Stimulated activated CD8-positive, alpha-beta memory T cell treated with anti-CD3 and anti-CD28 coated beads, Interleukin-7, amount 100 ng/mL, for 4 hours (primary cell): ENCODE results near the gene CFAP57.

Experiments
- DNase-seq, 2 donors: peaks; one replicate each; pipeline ENCODE4 v3.0.0-alpha.2; 2020; ENCODE audit warnings: low read depth in 2 of 2

The CFAP57 gene

DNA sequence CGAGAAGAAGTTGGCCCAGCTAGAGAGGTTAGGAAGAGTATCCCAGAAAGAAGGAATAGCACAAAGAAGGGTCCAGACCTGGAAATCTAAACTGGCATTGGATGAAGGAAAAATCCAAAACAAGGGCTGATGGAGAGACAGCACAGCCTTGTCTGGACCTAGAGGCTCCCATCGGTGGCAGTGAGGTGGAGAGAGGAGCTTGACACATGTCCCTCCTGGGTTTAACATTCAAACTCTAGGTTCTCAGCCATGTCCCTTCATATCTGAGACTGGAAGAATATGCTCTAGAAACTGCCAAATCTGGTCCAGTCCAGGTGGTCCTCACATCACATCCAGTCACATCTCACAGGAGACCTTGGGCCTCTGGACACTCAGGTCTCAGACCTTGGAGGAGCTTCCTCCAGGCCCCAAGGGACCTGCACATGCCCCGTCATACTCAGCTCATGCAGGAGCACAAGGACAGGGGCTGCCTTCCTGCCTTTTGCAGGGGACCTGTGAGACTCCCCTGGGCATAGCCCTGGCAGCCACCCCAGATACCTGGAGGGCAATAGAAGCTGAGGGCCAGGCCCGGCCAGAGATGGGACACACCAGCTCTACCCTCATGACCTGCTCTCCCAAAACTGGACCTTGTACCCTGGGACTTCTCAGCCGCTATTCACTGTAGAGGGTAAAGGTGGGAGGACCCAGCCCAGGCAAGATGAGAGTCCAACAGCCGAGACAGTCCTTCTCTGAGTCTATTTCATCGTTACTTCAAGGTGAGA, 105.2 kb downstream of the CFAP57 start:
- no peak for DNase-seq

DNA sequence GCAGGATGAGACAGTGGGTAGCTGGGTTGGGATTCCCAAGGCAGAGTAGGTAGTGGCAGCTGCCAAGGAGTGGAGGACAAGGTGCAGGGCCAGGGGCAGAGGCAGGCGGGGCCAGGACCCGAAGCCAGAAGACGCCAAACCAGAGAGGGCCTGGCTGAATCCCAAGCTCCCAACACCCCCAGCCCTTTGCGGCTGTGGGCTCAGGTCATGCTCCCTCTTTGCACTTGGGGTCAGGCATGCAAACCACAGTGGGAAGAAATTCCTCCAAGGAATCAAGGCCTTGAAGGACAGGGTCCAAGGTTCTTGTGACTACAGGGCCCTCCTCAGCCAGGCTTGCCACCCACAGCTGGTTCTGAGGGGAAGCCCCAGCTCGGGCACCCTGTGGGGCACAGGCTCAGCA, 107.0 kb downstream of the CFAP57 start:
- no peak for DNase-seq

DNA sequence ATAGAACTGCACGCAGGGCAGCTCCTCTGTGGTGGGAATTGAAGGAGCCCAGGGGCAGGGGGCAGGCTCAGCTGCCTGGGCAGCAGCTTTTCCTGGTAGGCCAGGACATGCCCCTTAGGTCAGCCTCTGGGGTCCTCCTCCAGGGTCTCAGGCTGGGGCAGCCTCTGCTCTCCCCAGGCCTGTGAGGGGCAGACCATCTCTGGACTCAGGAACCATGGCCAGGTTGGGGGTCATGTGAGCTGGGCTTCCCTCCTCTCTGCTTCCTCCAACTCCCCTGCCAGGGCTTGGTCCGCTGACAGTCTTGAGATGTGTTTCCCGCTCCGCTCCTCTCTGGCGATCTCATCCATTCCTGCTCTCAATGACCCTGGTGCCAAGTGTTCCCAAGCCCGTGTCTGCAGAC, 107.5 kb downstream of the CFAP57 start:
- no peak for DNase-seq

DNA sequence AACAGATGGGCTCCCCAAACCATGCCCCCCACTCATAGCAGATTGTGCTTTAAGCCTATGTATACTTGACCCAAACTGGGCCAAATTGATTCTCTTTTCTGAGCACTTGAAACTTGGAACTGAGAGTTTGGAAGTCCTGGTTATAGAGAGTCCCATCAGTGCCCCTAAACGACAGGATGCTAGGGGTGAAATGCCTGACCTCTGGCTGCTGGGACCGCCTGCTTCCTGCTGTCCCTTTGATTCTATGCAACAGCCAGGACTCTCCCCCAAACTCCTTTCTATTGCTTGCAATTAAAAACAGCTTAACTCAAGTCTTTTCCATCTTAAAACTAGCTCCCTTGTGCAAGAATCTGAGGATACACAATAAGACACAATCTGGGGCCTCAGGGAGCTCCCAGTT, 108.6 kb downstream of the CFAP57 start:
- DNase-seq: no peak

DNA sequence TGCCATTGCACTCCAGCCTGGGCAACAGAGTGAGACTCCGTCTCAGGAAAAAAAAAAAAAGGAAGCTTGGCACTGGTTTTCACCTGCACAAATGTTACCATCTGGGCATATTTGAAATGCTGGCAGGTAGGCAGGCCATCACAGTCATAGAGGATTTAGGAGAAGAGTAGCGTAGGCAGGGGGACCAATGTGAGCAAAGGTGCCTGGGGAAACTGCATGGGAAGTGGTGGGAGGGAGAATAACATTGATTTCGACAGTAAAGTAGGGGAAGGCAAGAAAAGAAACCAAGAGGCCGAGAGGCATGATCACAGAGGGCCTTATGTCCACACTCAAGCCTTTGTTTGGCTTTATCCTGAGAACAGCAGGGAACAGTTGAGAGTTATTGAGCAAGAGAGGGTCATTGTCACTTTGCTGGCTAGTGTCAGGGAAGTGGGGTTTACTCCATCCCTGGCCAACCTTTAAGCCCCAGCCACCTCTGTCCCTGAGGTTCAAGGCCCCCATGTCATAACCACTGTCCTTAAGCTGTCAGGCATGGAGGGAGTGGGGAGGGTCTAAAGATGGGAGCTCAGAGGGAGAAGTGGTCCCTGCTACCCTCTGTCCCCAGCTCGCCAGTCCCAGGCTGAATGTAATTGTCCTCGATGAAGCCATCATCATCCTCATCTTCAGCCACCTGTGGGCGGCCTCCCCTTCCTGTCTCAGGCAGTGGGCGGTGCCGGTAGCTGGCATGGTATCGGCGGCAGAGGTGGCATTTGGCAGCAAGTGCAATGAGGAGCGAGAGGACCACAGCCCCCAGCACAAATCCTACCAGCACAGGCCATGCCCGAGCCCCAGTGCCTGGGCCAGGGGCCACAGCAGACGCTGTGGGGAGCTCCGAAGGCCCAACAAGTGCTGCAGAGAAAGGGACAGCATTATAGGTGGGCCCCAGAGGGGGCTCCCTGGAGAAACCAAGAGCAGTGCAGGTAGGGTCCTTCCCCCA, 110.4 kb downstream of the CFAP57 start:
- DNase-seq: no peak

DNA sequence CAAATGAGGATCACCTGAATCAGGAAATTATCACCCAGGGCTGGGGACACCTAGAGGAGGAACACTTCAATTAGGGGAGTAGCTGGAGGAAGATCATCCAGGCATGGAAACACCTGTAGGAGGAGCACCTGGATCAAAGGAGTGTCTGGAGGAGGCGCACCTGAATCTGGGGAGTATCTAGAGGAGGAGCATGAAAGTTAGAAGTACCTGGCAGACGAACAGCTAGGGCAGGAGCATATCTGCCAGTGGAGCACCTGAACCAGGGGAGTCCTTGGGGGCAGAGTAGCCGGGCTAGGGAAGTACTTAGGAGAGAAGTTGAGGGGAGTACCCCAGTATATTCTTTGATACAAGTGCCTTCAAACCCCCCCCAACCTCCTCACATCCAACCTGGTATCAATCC, 111.9 kb downstream of the CFAP57 start:
- DNase-seq: no peak

DNA sequence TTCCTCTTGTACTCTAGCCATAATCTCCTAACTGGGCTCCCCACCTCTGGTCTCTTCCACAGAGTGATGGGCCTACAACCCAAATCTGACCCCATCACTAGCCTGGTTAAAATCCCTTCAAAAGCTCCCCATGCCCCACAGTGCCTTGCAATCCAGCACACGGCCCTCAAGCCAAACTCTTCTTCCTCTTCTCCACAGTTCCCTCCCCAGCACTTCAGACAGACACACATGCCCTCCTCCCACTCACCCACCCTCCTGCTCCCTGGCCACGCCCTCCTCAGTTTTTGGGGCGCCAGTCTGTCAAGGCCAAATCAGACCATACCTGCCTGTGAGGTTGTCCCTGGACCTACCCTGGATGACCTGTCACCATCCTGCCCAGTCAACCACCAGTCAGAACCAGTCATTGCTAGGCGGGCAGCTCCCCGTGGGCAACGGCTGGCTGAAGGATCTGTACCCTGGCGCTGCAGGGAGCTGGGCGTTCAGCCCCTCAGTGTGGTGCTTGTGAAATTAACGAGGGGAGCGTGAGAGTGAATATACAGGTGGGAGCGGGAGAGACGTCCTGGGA, 112.5 kb downstream of the CFAP57 start:
- no peak for DNase-seq

DNA sequence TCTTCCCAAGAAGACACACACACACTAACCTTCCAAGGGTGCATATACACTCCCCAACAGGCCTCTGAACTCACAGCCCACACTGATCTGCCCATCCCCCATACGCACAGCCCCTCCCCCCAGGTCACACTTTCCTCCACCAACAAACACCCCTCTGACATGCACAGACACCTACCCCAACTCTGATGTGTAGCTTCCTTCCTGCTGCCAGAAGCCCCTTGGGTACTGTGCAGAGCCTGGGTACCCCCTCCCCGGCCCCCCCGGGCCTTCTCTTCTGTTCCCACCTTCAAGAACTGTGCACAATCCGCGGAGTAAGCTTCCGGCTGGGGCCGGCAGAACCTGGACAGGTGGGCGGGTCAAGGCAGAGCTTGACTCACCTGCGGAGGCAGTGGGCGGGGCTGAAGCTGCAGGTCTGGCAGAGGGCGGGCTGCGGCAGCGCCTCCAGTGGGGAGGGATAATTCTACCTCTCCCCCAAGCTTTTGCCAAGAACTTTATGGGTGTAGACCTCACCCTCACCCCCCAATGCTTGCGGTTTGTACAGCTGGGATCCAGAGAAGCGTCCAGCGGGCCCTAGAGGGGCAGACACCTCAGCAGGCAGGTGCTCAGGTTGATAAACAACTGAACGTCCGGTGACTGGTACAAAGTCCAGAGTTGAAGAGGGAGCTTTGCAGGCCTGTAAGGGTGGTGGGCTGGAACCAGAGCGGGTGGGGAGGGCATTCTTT, 113.3 kb downstream of the CFAP57 start, which contains the start of gene C1orf210:
Gene C1orf210 (minus strand): TSS at position 313 of the 722 bp plus-strand sequence. CDS start 2,311 bp downstream, outside the sequence.
- DNase-seq: no peak

DNA sequence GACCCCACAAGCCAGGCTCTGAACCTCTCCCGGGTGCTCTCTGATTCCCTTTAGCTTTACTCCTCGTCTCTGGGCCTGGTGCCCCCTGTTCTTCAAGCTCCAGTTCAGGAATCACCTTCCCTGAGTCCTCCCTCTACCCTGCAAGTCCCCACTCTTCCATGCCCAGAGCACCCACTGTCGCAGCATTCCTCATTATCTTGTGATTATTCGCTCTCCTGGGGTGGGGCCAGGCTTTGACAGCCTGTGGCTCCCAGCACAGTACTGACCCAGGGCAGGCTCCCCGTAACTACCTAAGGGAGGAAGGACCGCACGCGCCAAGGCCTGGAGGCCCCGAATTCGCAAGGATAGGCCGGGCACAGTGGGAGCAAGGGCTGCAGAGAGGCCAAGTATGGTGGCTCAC, 114.0 kb downstream of the CFAP57 start:
- DNase-seq: no peak

DNA sequence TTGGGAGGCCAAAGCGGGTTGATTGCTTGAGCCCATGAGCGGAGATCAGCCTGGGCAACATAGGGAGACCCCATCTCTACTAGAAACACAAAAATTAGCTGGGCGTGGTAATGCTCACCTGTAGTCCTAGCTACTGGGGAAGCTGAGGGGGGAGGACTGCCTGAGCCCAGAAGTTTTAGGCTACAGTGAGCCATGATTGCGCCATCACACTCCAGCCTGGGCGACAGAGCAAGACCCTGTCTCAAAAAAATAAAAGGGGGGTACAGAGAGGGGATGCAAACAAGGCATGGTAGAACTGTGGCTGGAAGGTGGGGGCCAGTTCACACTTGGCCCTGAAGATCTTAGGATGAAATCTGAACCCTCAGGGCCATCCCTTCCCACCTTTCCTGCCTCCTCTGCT, 114.4 kb downstream of the CFAP57 start:
- no peak for DNase-seq

DNA sequence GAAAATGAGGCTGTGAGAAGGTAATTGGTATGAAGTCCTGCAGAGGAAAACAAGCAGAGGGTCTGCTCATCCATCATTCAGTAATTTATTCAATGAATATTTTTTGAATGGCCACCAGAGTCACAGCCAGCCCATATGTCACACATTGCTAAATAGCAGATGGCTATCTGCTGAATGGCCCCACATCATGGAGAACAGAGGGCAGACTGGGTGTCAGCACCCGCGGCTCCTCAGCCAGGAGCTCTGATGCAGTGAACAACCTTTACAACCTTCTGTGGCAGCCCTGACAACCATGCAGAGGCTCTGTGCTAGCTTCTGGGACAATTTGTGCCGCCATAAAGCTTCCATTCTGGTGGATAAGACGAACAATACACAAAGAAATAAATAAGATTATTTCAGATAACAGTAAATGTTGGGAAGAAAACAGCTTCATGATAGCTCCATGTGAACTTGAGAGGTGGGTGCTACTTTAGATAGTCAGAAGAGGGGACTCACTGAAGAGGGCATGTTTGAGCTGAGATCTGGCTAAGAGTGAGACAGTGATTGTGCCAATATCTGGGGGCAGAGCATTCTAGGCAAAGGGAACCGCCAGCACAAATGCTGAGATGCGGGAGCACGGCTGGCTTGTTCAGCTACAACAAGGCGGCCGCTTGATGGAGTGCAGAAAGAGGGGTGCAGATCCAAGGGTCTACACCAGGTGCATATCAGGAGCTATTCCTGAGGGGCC, 116.1 kb downstream of the CFAP57 start:
- DNase-seq: no peak

DNA sequence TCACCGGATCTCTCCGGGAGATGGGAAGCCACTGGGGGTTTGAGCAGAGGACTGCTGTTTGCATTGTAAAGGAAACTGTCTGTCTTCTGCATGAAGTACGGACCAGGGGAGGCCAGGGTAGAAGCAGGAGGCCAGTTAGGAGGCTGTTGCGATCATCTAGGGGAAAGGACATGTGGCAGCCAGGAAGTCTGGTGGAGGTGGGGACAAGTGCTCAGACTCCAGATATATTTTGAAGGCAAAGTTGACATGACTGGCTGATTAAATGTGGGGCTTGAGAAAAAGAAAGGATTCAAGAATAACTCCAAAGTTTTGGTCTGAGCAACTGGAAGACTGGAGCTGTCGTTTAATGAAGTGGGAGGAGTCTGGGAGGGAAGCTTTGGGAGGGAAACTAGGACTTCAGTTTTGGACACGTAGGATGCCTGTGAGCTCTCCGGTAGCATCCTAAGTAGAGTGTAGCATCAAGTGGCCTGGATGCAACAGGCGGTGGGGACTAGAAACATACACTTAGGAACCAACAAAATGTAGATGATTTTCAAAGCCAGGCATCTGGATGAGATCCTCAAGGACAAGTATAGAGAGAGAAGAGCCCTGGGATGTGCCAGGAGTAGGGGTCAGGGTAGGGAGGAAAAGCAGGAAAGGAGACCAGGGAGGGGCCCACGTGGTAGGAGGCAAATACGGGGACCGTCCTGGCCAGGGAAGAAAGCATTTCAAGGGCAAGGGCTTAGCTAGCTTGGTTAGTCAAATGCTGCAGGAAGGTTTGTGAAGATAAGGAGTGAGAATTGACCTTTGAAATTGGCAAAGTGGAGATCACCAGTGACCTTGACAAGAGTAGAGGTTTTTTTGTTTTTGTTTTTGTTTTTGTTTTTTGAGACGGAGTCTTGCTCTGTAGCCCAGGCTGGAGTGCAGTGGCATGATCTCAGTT, 116.9 kb downstream of the CFAP57 start:
- DNase-seq: no peak

DNA sequence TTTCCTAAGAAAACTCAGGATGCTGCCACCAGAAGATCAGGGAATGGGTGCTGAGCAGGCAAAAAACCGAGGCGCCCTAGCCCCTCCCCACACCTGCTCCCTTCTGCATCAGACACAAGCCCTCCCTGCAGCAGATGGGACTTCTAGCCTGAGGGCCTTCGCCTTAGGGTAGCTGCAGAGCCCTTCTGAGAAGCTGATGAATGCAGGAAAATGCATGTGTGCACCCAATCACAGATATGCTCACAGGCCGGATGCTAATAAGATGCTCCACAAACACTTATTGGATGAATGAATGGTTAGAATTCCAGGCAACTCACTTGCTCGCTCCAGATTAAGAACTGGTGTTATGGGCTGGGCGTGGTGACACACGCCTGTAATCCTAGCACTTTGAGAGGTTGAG, 120.1 kb downstream of the CFAP57 start:
- no peak for DNase-seq

DNA sequence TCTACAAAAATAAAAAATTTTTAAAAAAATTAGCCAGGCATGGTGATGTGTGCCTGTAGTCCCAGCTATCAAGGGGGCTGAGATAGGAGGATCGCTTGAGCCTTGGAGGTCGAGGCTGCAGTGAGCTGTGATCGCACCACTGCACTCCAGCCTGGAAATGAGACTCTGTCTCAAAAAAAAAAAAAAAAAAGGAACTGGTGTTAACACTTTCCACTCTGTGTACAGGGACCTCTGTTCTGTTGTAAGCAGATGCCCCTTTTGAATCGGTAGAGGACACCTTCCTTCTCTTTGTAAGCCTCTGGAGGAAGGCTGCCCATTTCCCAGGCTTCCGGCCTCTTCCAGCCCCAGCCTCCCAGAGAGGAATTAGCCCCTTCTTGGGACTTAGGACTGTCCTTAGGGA, 120.5 kb downstream of the CFAP57 start:
- no peak for DNase-seq

DNA sequence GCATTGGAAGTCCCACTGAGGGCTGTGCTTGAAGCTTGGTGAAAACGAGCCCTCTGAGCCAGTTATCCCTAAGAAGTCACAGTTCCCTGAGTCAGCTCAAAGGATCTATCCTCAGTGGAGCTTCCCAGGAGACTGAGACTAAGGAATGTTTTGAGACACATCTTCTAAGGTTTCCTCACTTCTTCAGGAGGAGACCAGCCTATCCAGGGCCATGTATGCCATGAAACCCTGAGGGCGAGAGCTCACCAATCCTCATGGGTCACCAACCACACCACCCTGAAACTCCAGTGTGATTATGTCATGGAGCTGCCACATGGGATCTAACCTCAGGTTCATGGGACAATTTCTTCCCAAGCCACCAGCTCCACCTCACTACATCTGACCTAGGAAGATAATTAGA, 121.0 kb downstream of the CFAP57 start:
- no peak for DNase-seq

DNA sequence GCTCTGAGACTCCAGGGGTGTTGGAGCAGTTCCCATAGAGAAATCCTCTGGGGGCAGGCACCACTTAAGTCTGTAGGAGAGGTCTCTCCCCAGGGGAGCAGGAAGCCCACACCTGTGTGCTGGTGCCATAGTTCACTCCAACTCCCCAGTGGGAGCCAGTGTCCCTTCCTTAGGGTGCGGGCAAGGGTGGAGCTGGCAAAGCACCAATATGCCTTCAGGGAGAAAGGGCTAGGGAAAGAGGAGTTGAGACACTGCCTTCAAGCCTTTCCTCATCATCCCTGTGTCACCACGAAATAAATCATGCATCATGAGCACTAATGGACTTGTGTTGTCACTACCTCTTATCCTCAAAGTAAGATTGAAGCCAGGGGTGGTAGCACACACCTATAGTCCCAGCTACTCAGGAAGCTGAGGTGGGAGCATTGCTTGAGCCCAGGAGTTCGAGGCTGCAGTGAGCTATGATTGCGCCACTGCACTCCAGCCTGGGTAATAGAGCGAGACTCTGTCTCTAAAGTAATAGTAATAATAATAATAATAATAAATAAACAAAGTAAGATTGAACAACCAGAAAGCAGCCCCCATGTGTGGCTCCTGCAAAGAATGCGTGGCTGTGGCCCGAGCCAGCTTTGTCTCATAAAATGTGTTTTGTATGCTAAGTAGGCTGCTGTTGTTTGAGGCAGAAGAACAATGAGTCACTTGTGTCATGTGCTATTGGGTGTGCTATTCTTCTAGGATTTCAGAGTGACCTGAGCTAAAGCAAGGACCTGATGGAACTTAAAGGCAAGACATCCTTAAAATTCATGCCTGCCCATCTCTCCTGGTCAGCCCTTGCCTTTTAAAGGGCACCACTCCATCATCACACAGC, 122.0 kb downstream of the CFAP57 start:
- no peak for DNase-seq

DNA sequence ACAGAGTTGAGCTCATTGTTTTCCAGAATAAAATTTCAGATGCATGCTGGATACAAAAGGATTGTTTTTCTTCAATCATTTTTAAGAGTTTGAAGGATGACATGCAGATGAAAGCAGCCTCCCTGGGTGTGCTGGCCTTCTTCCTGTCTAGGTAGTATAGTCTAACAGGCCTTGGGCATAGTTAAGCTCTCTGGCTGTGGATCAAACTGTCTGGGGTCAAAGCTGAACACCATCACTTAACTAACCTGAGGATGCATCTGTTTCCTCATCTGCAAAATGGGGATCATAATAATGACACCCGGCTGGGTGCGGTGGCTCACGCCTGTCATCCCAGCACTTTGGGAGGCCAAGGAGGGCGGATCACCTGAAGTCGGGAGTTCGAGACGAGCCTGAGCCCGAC, 122.6 kb downstream of the CFAP57 start:
- DNase-seq: no peak

DNA sequence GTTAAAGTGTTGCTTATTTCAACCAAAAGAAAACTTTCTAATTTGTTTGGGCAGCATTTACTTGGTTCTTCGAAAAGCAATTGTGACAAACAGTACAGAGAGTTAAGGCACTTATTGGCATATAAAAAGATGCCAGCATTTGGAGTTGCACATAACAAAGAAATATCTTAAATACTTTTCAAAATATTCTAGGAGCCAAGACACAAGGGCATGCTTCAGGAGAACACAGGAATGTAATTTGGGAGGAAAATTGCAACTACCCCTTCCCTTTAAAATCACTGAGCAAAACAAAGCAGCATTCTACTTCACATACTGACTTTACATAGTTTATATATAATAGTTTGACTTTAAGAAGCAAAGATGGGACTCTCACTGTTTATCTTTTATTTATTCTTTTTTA, 124.1 kb downstream of the CFAP57 start:
- no peak for DNase-seq

DNA sequence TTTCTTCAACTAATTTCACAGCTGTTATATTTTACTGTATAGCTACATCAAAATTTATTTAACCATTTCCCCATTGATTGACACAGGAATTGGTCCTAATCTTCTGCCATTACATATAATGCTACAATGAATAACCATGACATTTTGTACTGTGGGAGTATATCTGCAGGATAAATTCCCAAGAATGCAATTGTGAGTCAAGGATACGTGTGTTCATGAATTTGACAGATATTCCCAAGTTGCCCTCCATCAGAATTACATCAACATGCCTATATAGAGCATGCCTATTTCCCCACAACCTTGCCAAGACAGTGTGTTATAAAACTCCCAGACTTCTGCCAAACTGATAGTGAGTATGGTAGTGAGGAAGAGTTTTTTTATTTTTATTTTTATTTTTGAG, 125.9 kb downstream of the CFAP57 start:
- DNase-seq: no peak
